Transverse colon (tissue), 4 donors: ENCODE results near the gene CARS2. TPM values are rescaled to one million over a fixed set of nuclear protein-coding genes. Genes with fewer than 3 reads are reported as not detected.
A peak's percentile ranks its signal among the peaks of the same experiment; 100 is the strongest.

ENCODE experiments used
- DNase-seq: peaks from one replicate; pipeline ENCODE4 v3.0.0-alpha.2; 2019
- H3K27ac ChIP-seq, 4 donors: fragments of 200-600 bp; sonication (generic); 2 replicates each; pipeline ENCODE4 v1.5.1; 2016 to 2018; ENCODE audit warnings: inconsistent platforms in 4 of 4
- H3K27me3 ChIP-seq: fragments of 200-600 bp; sonication (generic); 2 replicates; pipeline ENCODE4 v1.5.1; 2017; ENCODE audit warnings: inconsistent platforms
- H3K36me3 ChIP-seq, 4 donors: fragments of 200-600 bp; sonication (generic); 2 replicates each; pipeline ENCODE4 v1.5.1; 2017 to 2019; ENCODE audit warnings: inconsistent platforms in 4 of 4
- H3K4me1 ChIP-seq, 4 donors: fragments of 200-600 bp; sonication (generic); 2 replicates each; pipeline ENCODE4 v1.5.1; 2017 to 2020; ENCODE audit warnings: inconsistent platforms in 4 of 4
- H3K4me3 ChIP-seq, 4 donors: fragments of 200-600 bp; sonication (generic); 1 replicate in 1 of 4; 2 replicates in 3 of 4; pipeline versions ENCODE4 v1.5.1 to v1.6.1; 2017 to 2019; ENCODE audit warnings: inconsistent platforms in 4 of 4
- H3K9me3 ChIP-seq, 2 donors: fragments of 200-600 bp; sonication (generic); 2 replicates each; pipeline ENCODE4 v1.5.1; 2017 to 2019; ENCODE audit warnings: inconsistent platforms in 2 of 2
- EP300 ChIP-seq: sonication (generic); formaldehyde crosslinking; IDR thresholded peaks from one replicate; pipeline ENCODE4 v1.6.1; 2017; ENCODE audit warnings: antibody characterized with exemption, low read depth
- POLR2A ChIP-seq: fragments of 450-650 bp; IDR thresholded peaks from one replicate; pipeline ENCODE4 v1.6.1; 2016; ENCODE audit warnings: antibody characterized with exemption, mild to moderate bottlenecking, moderate library complexity
- POLR2AphosphoS5 ChIP-seq, 3 donors: sonication (generic); formaldehyde crosslinking; IDR thresholded peaks; one replicate each; pipeline ENCODE4 v1.6.1; 2016; ENCODE audit warnings: antibody characterized with exemption in 3 of 3
- WGBS, 2 donors: methylation state at CpG; one replicate each; pipeline ENCODE4 v1.1.5; 2018; ENCODE audit warnings: low coverage in 1 of 2; 5-methylcytosine and 5-hydroxymethylcytosine counted together
- in situ Hi-C, 4 donors: fragments of 200-750 bp; cut with MboI; loops; one replicate each; pipeline versions ENCODE4 v1.15.0 to v1.15.1; 2017; ENCODE audit warnings: low sequenced_read_pairs in 3 of 4, low pct_ligation_motif_present in 1 of 4, low pct_unique_long_range_greater_than_20kb in 1 of 4
- intact Hi-C: fragments of 100-400 bp; cut with DNase I; formaldehyde crosslinking; loops from one replicate; pipeline ENCODE4 v1.15.1; 2023; ENCODE audit warnings: low total_unique reads
- total RNA-seq, 4 donors: library from RNA; depleted of rRNA; stranded (reverse); fragments of >200 nt; gene quantifications; one replicate each; pipeline ENCODE4 v1.1.0, GENCODE V29; 2016
- TF ChIP-seq, protein P1 (sequence below), 5 experiments: fragments of 200-600 bp in 3 of 5; fragments of 450-650 bp in 2 of 5; sonication (generic) in 3 of 5; IDR thresholded peaks; 1 replicate in 2 of 5; 2 replicates in 3 of 5; pipeline ENCODE4 v1.5.1; 2016 to 2017; ENCODE audit warnings: antibody characterized with exemption in 5 of 5, inconsistent platforms in 3 of 5, mild to moderate bottlenecking in 2 of 5, moderate library complexity in 1 of 5

Gene CARS2
- total RNA-seq, 4 donors from 2014 or later, result 35.2 to 152 (median 56.2) TPM

DNA sequence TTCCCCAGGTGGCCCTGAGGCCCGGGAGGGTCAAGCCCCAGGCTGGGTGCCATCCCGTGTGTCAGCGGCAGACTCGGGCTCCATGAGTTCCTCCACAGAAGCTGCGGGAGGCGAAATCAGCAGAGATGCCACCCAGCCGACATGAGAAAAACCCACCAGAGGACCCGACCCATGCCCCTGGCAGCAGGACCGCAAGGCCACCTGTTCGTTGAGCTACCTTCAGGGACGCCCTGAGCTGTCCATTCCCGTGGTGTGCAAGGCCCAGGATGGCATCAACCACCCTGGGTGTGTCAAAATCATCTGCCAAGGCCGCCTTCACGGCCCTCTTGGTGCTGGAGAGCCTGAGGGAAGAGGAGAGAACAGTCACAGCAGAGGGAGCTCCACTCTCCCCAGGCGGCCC lies 60.2 kb downstream of the CARS2 start:
- in situ Hi-C loops (no loop called here), intact Hi-C loops (no loop called here)
- DNase-seq, result no peak
- no peak overlapping the region for H3K4me3 ChIP-seq
- TF ChIP-seq, protein P1, sequence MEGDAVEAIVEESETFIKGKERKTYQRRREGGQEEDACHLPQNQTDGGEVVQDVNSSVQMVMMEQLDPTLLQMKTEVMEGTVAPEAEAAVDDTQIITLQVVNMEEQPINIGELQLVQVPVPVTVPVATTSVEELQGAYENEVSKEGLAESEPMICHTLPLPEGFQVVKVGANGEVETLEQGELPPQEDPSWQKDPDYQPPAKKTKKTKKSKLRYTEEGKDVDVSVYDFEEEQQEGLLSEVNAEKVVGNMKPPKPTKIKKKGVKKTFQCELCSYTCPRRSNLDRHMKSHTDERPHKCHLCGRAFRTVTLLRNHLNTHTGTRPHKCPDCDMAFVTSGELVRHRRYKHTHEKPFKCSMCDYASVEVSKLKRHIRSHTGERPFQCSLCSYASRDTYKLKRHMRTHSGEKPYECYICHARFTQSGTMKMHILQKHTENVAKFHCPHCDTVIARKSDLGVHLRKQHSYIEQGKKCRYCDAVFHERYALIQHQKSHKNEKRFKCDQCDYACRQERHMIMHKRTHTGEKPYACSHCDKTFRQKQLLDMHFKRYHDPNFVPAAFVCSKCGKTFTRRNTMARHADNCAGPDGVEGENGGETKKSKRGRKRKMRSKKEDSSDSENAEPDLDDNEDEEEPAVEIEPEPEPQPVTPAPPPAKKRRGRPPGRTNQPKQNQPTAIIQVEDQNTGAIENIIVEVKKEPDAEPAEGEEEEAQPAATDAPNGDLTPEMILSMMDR (IDR thresholded peaks at IDR 0.05), result no peak
- no peak for TF ChIP-seq POLR2A
- TF ChIP-seq POLR2AphosphoS5 (IDR thresholded peaks at IDR 0.05), result no peak
- TF ChIP-seq EP300, result no peak
- peaks cover 0 to 9% (median 4%) of the 10 kb centered on the region in 4 donors for H3K4me1 ChIP-seq
- H3K36me3 ChIP-seq, result peaks cover 0 to 8% (median 0%) of the 10 kb centered on the region in 4 donors
- H3K9me3 ChIP-seq, result no peaks in the 10 kb centered on the region
- WGBS, 2 donors, result 92% methylated on average over 15 of the region's 15 CpGs; no CpG with 5 or more reads in 1 of the 2 donors
- H3K27ac ChIP-seq, result peak overlapping the region in 2 of 4 donors; percentile 1 to 18
- no peaks in the 10 kb centered on the region for H3K27me3 ChIP-seq

- TF ChIP-seq POLR2AphosphoS5 (IDR thresholded peaks at IDR 0.05), result peak in 1 of 3 donors; percentile 13
- no peak for TF ChIP-seq POLR2A
- TF ChIP-seq, protein P1 (IDR thresholded peaks at IDR 0.05), result peak; percentile 27 to 49 (median 34)
- H3K9me3 ChIP-seq, result no peaks in the 10 kb centered on the region
- no peaks in the 10 kb centered on the region for H3K27me3 ChIP-seq
- no peak overlapping the region for H3K4me3 ChIP-seq
- DNase-seq, result peak; percentile 66
- in situ Hi-C loops, result no loop called here
- peak overlapping the region in 3 of 4 donors; percentile 1 to 36 (median 18) for H3K27ac ChIP-seq
- peaks cover 0 to under 1% (median 0%) of the 10 kb centered on the region in 4 donors for H3K36me3 ChIP-seq
- peaks cover 0 to 9% (median 4%) of the 10 kb centered on the region in 4 donors for H3K4me1 ChIP-seq
- intact Hi-C loops, result no loop called here
- 49% methylated on average over 21 of the region's 28 CpGs; no CpG with 5 or more reads in 1 of the 2 donors for WGBS, 2 donors
Measured at GRCh38 chr13:110644892-110645521, 60.9 kb downstream of the CARS2 start.

DNA sequence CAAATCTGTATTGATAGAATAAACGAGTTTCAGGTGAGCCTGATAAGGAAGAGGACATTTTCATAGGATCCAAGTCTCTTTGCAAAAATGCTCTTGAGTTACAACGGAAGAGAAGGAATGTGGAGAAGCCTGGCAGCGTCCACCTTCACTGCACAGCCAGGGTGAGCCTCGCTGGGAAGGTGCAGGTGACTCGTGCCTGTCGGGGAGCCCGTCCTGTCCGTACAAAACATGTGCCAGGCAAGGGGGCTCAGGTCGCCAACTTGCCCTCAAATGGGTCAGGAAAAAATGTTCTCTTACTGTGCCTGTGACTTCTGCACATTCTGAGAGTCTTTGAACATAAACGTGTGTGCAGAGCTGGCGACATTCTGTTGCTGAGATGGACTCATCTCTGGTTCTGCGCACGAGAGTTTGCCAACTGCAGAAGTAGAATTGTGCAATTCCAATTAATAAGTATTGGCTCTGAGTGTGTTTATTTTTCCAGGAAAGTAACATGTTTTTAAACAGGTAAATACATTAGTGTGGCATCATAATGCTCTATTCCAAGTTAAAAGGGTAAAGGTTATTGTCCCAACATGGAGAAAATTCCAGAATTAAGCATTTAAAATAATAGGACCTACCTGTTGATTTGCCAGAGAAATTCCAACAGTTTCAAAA lies 62.0 kb downstream of the CARS2 start:
- no peak for DNase-seq
- no peak overlapping the region for H3K27ac ChIP-seq
- no peak overlapping the region for H3K4me3 ChIP-seq
- H3K36me3 ChIP-seq, result no peaks in the 10 kb centered on the region
- in situ Hi-C loops (no loop called here), intact Hi-C loops (no loop called here)
- peaks cover 0 to 9% (median 4%) of the 10 kb centered on the region in 4 donors for H3K4me1 ChIP-seq
- WGBS, 2 donors, result 17 to 84% methylated on average over 1 to 13 of the region's 13 CpGs
- TF ChIP-seq POLR2AphosphoS5 (IDR thresholded peaks at IDR 0.05) (no peak), EP300 (no peak), POLR2A (no peak)
- TF ChIP-seq, protein P1 (IDR thresholded peaks at IDR 0.05), result no peak
- no peaks in the 10 kb centered on the region for H3K9me3 ChIP-seq
- no peaks in the 10 kb centered on the region for H3K27me3 ChIP-seq

GRCh38 chr13:110643324-110643723 lies 62.6 kb downstream of the CARS2 start:
- H3K27me3 ChIP-seq, result no peaks in the 10 kb centered on the region
- H3K4me1 ChIP-seq, result peaks cover 0 to 9% (median 4%) of the 10 kb centered on the region in 4 donors
- no peaks in the 10 kb centered on the region for H3K9me3 ChIP-seq
- H3K4me3 ChIP-seq, result no peak overlapping the region
- no peaks in the 10 kb centered on the region for H3K36me3 ChIP-seq
- no peak for DNase-seq
- TF ChIP-seq POLR2AphosphoS5 (IDR thresholded peaks at IDR 0.05) (no peak), POLR2A (no peak), EP300 (no peak)
- TF ChIP-seq, protein P1 (IDR thresholded peaks at IDR 0.05), result no peak
- intact Hi-C loops, result no loop called here
- no peak overlapping the region for H3K27ac ChIP-seq
- WGBS, 2 donors, result 75% methylated on average over 11 of the region's 11 CpGs; no CpG with 5 or more reads in 1 of the 2 donors
- in situ Hi-C loops, result no loop called here
